ENCODE measurements around the gene MYEOV. TPM values are rescaled to one million over a fixed set of nuclear protein-coding genes. Genes with fewer than 3 reads are reported as not detected.

Gene MYEOV
- total RNA-seq, 4 donors from 2014 or later = 1.1 TPM; not detected in 3

GRCh38 chr11:69252490-69252837, 41.5 kb upstream of the MYEOV start:
- ATAC-seq (no peak), DNase-seq (no peak)
- Histone ChIP-seq H3K9me3 (no peaks in the 10 kb centered on the region), H3K4me1 (no peaks in the 10 kb centered on the region), H3K27me3 (peaks cover 3 to 11% (median 5%) of the 10 kb centered on the region in 3 donors), H3K4me3 (no peak overlapping the region), H3K27ac (no peak overlapping the region), H3K36me3 (no peaks in the 10 kb centered on the region)
- intact Hi-C loops (cut with DNase I; ENCODE audit: low total_unique reads) = no loop called here
- in situ Hi-C loops (cut with MboI; ENCODE audit: low sequenced_read_pairs in 4 of 4) = no loop called here
- TF ChIP-seq, protein P1, sequence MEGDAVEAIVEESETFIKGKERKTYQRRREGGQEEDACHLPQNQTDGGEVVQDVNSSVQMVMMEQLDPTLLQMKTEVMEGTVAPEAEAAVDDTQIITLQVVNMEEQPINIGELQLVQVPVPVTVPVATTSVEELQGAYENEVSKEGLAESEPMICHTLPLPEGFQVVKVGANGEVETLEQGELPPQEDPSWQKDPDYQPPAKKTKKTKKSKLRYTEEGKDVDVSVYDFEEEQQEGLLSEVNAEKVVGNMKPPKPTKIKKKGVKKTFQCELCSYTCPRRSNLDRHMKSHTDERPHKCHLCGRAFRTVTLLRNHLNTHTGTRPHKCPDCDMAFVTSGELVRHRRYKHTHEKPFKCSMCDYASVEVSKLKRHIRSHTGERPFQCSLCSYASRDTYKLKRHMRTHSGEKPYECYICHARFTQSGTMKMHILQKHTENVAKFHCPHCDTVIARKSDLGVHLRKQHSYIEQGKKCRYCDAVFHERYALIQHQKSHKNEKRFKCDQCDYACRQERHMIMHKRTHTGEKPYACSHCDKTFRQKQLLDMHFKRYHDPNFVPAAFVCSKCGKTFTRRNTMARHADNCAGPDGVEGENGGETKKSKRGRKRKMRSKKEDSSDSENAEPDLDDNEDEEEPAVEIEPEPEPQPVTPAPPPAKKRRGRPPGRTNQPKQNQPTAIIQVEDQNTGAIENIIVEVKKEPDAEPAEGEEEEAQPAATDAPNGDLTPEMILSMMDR (IDR thresholded peaks at IDR 0.05 in 4 of 5, conservative IDR thresholded peaks at IDR 0.05 in 1 of 5) = no peak
- no peak for TF ChIP-seq POLR2A (IDR thresholded peaks at IDR 0.05)

DNA sequence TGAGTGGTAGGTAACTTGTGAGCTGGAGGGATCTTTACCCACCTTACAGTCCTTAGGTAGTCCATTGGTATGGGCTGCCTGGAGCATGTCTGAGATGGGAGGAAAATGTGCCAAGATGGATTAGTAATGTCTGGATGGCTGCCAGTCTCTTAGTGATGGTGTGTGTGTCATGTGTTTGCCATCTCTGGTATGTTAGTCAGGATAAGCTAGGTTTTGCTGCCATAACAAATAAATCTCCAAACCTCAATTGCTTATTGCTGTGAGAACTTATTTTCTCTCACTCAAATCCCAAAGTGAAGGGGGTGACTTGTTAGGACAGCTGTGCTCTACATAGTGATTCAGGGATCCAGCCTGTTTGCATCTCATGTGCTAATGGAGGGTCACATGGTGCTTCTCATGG, 40.9 kb upstream of the MYEOV start:
- no peaks in the 10 kb centered on the region for H3K9me3 ChIP-seq
- peaks cover 3 to 11% (median 5%) of the 10 kb centered on the region in 3 donors for H3K27me3 ChIP-seq
- H3K27ac ChIP-seq = no peak overlapping the region
- in situ Hi-C loops (cut with MboI; ENCODE audit: low sequenced_read_pairs in 4 of 4) = no loop called here
- H3K4me3 ChIP-seq = no peak overlapping the region
- TF ChIP-seq, protein P1 (IDR thresholded peaks at IDR 0.05 in 4 of 5, conservative IDR thresholded peaks at IDR 0.05 in 1 of 5) = no peak
- no peak for TF ChIP-seq POLR2A (IDR thresholded peaks at IDR 0.05)
- no peak for DNase-seq
- intact Hi-C loops (cut with DNase I; ENCODE audit: low total_unique reads) = no loop called here
- no peaks in the 10 kb centered on the region for H3K36me3 ChIP-seq
- no peaks in the 10 kb centered on the region for H3K4me1 ChIP-seq
- ATAC-seq = no peak

- Histone ChIP-seq H3K4me1 (no peaks in the 10 kb centered on the region), H3K9me3 (no peaks in the 10 kb centered on the region), H3K4me3 (no peak overlapping the region), H3K36me3 (no peaks in the 10 kb centered on the region), H3K27ac (no peak overlapping the region), H3K27me3 (peaks cover 2 to 11% (median 3%) of the 10 kb centered on the region in 3 donors)
- TF ChIP-seq, protein P1 (IDR thresholded peaks at IDR 0.05 in 4 of 5, conservative IDR thresholded peaks at IDR 0.05 in 1 of 5) = no peak
- TF ChIP-seq POLR2A (IDR thresholded peaks at IDR 0.05) = no peak
- no peak for ATAC-seq
- in situ Hi-C loops (cut with MboI; ENCODE audit: low sequenced_read_pairs in 4 of 4) (no loop called here), intact Hi-C loops (cut with DNase I; ENCODE audit: low total_unique reads) (no loop called here)
- no peak for DNase-seq
Measured at GRCh38 chr11:69257134-69257533, 36.8 kb upstream of the MYEOV start.

GRCh38 chr11:69257838-69258658, 35.9 kb upstream of the MYEOV start:
- DNase-seq (no peak), ATAC-seq (no peak)
- Histone ChIP-seq H3K36me3 (no peaks in the 10 kb centered on the region), H3K27me3 (peaks cover 0 to 8% (median 3%) of the 10 kb centered on the region in 3 donors), H3K4me1 (no peaks in the 10 kb centered on the region), H3K9me3 (no peaks in the 10 kb centered on the region), H3K4me3 (no peak overlapping the region), H3K27ac (no peak overlapping the region)
- TF ChIP-seq POLR2A (IDR thresholded peaks at IDR 0.05) = no peak
- TF ChIP-seq, protein P1 (IDR thresholded peaks at IDR 0.05 in 4 of 5, conservative IDR thresholded peaks at IDR 0.05 in 1 of 5) = no peak
- intact Hi-C loops (cut with DNase I; ENCODE audit: low total_unique reads) = no loop called here
- in situ Hi-C loops (cut with MboI; ENCODE audit: low sequenced_read_pairs in 4 of 4) = no loop called here

Measured in gastrocnemius medialis (tissue), 4 donors.